GM18873 (cell line): ENCODE measurements around the gene RPTOR.
"Not testable (repeated sequence)": the region's sequence is repeated elsewhere in the genome, so short reads cannot be mapped to it uniquely, and the experiment has no call there.

ENCODE experiments used
- ATAC-seq: cut with Tn5 transposase; IDR thresholded peaks from one replicate; pipeline ENCODE4 v1.9.1; 2021; ENCODE audit warnings: mild to moderate bottlenecking, moderate library complexity, moderate number of reproducible peaks; ENCODE audit not compliant: unreplicated experiment, low FRiP score

Gene RPTOR

GRCh38 chr17:80864751-80865150 lies 320.1 kb downstream of the RPTOR start:
- no peak for ATAC-seq

DNA sequence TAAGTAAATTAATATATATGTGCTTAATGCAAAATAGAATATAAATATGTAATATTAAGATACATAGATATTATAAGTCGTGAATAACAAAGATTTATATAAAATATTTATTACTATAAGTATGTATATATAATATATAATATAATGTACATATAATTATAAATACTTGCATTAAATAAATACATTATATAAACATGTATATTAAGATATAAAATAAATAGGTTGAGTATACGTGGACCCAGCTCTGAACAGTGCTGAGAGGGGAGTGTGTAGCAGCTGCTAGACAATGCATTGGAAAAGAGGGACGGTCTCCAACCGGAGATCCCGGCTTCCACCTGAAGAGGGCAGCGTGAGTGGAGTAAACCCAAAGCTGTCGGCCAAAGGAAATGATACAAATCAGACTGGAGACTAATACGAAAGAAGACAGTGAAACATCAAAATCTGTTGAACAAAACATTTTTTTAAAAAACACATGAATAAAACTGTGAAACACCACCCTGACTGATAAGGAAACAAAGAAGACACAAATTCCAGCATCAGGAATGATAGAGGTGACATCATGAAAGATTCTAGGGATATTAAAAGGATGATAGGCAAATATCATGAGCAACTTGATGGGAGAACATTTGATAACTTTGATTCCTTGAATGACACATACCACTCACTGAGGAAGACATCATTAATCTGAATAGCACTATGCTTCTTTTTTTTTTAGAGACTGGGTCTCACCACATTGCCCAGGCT lies 321.6 kb downstream of the RPTOR start:
- ATAC-seq: no peak

- no peak for ATAC-seq
Observed at GRCh38 chr17:80868022-80868609, 323.5 kb downstream of the RPTOR start.

- no peak for ATAC-seq
Observed at GRCh38 chr17:80869481-80870145, 325.0 kb downstream of the RPTOR start.

GRCh38 chr17:80870401-80870800 lies 325.8 kb downstream of the RPTOR start:
- no peak for ATAC-seq

DNA sequence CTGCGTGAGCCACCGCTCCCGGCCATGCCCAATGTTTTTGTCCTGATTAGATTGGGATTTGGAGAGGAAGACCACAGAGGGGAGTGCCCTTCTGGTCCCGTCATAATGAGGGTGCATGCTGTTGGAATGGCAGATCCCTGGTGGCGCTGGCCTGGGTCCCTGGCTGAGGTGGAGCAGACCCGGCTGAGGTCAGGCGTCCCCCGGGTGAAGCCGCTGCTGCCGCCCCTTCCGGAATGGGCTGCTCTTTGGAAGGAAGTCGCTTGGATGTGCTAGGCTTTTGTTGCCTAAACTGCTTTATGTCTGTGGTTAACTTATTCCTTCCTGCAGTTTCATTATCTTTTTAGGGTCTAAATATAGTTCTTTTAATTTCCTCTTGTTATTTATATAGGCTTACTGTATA lies 326.7 kb downstream of the RPTOR start:
- ATAC-seq: no peak

DNA sequence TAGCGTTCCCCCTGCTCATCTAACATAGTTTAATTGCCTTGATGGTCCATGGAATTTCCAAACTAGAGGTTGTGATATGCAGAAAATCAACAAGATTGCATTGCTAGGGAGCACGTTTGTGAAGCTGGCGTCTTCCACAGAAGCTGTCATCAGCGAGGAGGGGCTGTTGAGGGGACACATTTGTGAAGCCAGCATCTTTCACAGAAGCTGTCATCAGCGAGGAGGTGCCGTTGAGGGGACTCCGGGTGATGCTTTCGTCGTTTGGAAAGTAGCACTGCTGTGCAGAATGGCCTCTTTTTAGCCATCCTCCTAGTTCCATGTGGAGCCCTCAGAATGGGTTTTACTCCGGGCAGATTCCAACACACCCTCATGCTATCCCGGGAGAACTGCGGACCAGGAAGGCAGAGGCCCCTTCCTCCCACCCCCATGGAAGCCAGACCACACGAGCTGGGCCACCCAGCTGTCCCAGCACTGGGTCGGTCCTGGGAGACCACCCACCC lies 327.4 kb downstream of the RPTOR start:
- ATAC-seq: no peak

GRCh38 chr17:80872501-80873306 lies 328.1 kb downstream of the RPTOR start:
- ATAC-seq: no peak

DNA sequence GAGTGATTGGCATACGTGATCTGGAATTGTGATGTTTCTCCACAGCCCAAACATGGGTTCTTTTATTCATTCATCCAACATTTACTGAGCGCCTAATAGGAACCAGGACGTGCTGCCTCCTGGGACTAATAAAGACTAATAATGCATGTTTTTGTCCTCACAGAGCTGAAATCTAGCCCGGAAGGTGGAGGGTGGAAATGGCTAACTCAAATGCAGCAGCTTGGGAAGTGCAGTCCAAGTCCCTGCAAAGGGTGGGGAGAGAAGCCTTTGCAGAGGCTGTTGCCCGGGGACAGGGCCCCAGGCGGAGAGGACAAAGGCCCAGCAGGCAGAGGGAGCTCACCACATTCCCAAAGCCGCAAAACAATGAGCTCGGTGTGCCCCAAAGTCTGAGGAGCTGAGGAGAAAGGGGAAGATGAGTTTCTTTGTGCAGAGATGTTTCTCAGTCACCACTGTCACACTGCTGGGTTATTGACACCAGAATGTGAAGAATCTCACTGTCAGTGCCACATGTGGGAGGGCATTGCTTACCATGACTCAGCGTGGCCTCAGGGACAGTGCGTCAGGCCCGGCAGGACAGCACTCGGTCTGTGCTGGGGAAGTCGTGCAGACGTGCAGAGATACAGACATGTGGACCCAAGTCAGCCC lies 328.8 kb downstream of the RPTOR start:
- ATAC-seq: no peak

DNA sequence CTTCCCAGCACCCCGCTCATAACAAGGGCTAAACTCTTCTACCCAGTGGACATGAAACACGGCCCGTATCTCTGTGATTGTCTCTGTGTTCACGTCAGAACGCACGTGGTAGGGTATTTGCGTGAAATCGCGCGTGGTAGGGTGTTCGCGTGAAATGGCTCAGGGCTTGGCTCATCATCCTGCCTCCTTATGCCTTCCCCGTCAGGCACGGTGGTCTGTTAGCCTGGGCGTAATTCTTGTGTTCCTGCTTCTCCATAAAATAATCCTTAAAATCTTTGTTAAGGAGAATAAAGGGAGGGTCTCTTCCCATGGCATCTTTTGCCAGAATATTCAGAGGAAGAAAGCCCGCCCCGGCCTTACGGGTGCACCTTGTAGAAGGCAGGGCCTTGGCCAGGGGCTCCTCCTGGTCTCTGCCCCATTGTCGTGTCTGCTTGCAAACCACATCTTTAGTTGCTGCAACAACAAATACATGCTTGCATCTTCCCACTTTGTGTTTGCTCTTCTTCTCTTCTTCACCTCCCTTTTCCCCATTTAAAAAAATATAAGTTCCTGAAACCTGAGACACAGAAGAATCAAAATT lies 330.3 kb downstream of the RPTOR start:
- ATAC-seq: no peak

- not testable (repeated sequence) for ATAC-seq
Observed at GRCh38 chr17:80875480-80875995, 330.9 kb downstream of the RPTOR start.

- not testable (repeated sequence) for ATAC-seq
Observed at GRCh38 chr17:80876456-80876949, 331.9 kb downstream of the RPTOR start.

DNA sequence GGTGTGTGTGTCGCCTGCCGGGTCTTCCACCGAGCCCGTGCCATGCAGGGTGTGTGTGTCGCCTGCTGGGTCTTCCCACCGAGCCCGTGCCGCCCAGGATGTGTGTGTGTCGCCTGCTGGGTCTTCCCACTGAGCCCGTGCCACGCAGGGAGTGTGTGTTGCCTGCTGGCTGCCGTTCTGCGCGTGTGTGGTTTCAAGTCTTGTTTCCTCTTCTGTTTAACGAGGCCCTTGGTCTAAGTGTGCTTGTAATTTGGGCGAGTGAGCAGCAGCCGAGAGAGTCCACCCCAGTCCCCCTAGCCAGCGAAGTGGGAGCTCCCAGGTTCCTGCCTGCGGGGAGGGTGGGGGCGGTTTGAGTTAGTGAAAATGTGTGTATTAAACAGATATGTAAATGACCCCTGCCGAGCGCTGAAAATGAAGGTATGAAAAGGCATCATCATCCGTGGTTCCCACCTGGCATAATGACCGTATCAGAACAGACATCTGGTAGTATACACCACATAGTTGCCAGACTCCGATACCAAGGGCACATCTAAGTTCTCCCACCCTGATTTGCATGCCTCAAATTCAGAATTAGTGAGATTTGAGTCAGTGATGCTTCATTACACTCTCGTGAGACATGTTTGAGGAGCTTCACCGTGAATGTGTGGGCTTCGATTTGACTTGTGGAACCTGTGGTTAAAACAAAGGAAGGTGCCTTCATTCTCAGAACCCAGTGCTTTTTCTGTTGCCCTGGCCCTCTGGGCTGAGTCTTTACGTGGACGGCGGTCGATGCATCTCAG lies 332.5 kb downstream of the RPTOR start:
- peak; percentile 81 for ATAC-seq

GRCh38 chr17:80877729-80878303 lies 333.2 kb downstream of the RPTOR start:
- no peak for ATAC-seq

DNA sequence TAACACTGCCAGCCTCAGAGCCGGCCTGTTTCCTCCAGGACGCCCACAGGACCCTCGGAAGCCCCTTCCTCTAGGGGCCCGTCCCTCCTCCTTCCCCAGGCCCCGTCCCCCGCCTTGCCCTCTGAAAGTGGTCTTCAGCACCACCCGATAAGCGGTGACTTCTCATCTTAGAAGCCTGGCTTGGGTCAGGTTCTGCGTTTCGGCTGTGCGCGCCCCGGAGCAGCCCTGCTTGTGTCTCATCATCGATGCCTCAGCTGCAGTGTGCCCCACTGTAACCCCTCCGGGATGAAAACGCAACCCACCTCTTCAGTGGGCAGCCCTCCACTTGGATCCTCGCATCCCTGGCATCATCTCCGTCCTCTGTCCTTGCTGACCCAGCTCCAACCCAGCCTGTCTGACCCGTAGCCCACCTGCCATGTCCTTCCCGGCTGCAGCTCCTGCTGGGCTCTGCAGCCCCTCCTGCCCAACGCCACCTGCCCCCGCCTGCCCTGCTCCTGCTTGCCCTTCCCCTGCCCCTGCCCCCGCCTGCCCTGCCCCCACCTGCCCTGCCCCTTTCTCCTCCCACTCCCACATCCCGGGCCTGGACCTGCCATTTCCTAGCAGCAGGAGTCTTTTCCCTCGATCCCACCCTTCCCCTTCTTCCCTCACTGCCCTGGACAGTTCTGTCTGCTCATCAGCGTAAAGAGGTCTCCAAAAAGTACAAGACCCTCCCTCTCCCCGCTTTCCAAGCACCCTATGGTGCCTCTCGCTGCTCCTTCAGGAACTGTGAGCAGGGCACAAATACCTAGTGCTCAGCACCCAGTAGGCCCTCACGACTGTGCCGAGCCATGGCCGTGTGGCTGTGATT lies 334.5 kb downstream of the RPTOR start:
- ATAC-seq: no peak

- no peak for ATAC-seq
Observed at GRCh38 chr17:80879723-80880647, 335.3 kb downstream of the RPTOR start.

GRCh38 chr17:80880648-80880985 lies 336.0 kb downstream of the RPTOR start:
- ATAC-seq: no peak
